ENCODE measurements around the gene BCAR1.
"Not testable (repeated sequence)": the region's sequence is repeated elsewhere in the genome, so short reads cannot be mapped to it uniquely, and the experiment has no call there.

Gene BCAR1

DNA sequence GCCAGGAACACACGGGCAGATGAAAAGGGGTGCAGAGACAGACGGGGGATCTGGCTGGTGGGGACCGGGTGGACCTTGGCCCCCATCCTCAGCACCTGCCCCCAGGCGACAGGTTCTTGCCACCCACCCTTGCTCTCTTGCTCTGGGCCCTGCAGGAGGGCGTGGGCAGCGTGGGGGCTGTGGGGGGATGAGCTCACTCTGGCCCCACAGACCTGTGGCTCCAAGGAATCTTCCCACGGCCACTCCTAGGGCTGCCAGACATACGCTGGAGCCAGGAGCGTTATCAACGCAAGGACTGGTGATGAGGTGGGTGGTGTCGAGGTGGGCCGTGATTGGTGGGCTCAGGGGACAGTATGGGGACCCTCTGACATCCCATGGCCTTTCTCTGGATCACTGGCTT, 26.3 kb downstream of the BCAR1 start:
- no peak for DNase-seq (ENCODE audit: low read depth, low spot score)

DNA sequence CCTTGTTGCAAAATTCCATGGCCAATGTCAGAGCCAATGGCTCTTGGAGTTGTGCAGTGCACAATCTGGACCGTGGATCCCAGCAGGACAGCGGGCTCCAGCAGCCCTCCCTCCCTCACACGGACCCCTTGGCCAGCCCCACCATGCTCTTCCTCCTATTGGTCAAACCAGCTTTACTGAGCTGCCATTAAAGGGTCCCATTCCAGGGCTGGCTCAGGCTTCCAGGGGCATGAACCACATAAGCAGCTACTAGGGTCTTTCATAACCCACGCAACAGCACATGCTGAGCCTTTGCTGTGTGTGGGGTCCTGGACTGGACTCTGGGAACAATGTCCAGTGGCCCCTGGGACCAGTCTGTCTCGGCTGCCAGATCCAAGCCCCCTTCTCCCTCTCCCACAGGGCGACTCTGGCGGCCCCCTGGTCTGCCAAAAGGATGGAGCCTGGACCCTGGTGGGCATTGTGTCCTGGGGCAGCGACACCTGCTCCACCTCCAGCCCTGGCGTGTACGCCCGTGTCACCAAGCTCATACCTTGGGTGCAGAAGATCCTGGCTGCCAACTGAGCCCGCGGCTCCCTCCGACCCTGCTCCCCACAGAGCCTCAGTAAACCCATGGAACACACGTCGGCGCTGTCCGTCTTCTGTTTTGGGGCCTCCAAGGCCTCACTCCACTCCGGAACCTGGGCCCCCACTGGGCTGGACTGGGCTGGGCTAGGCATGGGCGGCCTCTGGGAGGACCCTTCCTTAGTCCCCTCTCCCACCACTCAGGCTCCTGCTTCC, 26.9 kb downstream of the BCAR1 start:
- no peak for DNase-seq (ENCODE audit: low read depth, low spot score)

- DNase-seq (ENCODE audit: low read depth, low spot score) = not testable (repeated sequence)
Measured at GRCh38 chr16:75223129-75223528, 28.3 kb downstream of the BCAR1 start.

DNA sequence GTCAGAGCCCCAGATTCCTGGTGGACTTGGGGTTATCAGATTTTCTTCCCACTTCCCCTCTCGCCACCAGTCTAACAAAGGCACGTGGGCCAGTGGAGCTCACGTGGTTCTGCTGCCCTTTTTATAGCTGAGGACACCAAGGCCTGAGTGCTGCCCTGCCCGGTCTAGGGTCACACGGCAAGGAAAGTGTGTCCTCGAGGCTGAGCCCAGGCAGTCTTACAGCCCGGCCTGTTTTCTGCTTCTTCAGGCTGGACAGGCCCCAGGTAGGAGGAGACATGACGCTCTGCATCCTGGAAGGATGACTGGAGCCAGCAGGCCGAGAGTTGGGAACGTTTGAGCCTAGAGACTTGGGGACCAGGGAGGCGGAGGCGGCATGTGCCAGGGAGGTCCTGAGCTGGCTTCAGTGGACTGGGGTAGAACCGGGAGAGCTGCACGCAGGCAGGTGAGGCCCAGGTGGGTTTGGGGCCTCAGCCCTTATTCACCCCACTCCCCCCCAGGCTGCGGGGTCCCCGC, 29.1 kb downstream of the BCAR1 start:
- DNase-seq (ENCODE audit: low read depth, low spot score) = no peak

- DNase-seq (ENCODE audit: low read depth, low spot score) = no peak
Measured at GRCh38 chr16:75219838-75220237, 31.6 kb downstream of the BCAR1 start.

DNA sequence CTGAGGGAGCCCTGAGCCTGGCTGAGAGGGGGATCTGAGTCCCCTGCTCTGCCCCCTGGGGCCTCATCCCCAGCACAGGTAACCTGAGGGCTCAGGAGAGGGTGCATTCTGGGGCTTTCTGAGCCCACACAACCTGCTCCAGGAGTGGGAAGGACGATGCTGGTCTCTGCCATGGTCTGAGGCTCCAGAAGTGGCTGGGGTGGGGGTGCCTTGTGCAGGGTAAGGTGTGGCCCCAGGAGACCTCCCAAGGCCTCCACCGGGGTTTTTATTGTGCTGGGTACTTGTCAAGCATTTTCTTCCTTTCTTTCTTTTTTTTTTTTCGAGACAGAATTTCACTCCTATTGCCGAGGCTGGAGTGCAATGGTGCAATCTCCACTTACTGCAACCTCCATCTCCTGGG, 32.3 kb downstream of the BCAR1 start:
- no peak for DNase-seq (ENCODE audit: low read depth, low spot score)

GRCh38 chr16:75218256-75219076, 33.0 kb downstream of the BCAR1 start, which contains the start of gene CTRB1:
Gene CTRB1 (plus strand): TSS chr16:75218988. CDS start chr16:75219008, 20 bp downstream.
- no peak for DNase-seq (ENCODE audit: low read depth, low spot score)

GRCh38 chr16:75217389-75217851, 34.0 kb downstream of the BCAR1 start:
- no peak for DNase-seq (ENCODE audit: low read depth, low spot score)

- DNase-seq (ENCODE audit: low read depth, low spot score) = no peak
Measured at GRCh38 chr16:75216576-75216975, 34.8 kb downstream of the BCAR1 start.

GRCh38 chr16:75216127-75216526, 35.3 kb downstream of the BCAR1 start:
- DNase-seq (ENCODE audit: low read depth, low spot score) = no peak

- DNase-seq (ENCODE audit: low read depth, low spot score) = not testable (repeated sequence)
Measured at GRCh38 chr16:75211286-75211685, 40.1 kb downstream of the BCAR1 start.

DNA sequence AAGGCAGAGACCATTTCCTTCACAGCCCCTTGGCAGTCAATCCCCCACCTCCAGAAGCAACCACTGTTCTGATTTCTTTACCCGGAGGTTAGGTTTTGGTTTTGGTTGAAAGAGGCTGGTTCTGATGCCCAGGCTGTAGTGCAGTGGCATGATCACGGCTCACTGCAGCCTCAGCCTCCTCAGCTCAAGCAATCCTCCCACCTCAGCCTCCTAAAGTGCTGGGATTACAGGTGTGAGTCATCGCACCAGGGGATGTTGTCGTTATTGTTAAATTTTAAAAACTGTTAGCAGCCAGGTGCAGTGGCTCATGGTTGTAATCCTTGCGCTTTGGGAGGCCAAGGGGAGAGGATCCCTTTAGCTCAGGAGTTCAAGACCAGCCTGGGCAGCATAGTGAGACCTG, 41.5 kb downstream of the BCAR1 start:
- no peak for DNase-seq (ENCODE audit: low read depth, low spot score)

DNA sequence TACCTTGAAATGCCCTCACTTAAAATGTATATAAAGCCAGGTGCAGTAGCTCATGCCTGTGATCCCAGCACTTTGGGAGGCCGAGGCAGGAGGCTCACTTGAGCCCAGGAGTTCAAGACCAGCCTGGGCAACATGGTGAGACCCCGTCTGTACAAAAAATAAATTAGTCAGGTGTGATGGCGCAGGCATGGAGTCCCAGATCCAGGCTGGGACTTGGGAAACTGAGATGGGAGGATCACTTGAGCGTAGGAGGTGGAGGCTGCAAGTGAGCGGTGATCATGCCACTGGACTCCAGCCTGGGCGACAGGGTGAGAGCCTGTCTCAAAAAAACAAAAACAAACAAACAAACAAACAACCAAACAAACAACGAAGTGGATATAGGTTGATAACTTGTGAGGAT, 41.9 kb downstream of the BCAR1 start:
- not testable (repeated sequence) for DNase-seq (ENCODE audit: low read depth, low spot score)

DNA sequence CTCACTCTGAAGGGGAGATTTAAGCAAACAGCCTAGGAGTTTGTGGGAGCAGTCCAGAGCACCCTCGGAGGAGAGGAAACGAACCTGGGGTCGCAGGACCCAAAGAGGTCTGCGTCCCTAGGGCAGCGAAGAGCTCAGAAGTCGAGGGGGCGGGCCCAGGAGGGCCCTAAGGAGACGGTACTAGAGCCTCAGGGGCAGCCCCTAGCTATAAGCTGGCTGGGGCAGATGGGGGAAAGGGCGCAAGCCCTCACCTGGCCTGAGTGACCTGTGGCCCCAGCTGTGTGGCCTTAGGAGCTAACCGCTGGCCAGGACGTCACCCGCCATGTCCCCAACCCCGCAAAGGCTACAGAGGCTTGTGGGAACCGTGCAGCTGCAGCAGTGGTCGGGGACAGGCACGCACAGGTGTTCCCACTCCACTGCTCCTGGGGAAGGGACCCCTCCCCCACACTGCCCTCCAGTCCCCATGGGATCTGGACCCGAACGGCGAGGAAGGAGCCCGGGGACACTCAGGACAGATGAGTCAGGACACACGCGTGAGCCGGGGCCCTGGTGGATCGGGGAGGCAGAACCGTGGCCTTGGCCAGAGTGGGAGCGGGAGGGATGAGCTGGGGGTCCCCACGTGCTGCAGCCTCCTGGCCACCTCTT, 42.4 kb downstream of the BCAR1 start:
- no peak for DNase-seq (ENCODE audit: low read depth, low spot score)

GRCh38 chr16:75208242-75208825, 43.1 kb downstream of the BCAR1 start:
- no peak for DNase-seq (ENCODE audit: low read depth, low spot score)

- DNase-seq (ENCODE audit: low read depth, low spot score) = no peak
Measured at GRCh38 chr16:75207831-75208230, 43.6 kb downstream of the BCAR1 start.

GRCh38 chr16:75206749-75207451, 44.5 kb downstream of the BCAR1 start, which contains the start of gene CTRB2:
Gene CTRB2 (minus strand): TSS chr16:75207161. CDS start chr16:75207141, 20 bp downstream.
- DNase-seq (ENCODE audit: low read depth, low spot score) = no peak

GRCh38 chr16:75205961-75206748, 45.3 kb downstream of the BCAR1 start:
- DNase-seq (ENCODE audit: low read depth, low spot score) = not testable (repeated sequence)

GRCh38 chr16:75205438-75205837, 46.0 kb downstream of the BCAR1 start:
- not testable (repeated sequence) for DNase-seq (ENCODE audit: low read depth, low spot score)

DNA sequence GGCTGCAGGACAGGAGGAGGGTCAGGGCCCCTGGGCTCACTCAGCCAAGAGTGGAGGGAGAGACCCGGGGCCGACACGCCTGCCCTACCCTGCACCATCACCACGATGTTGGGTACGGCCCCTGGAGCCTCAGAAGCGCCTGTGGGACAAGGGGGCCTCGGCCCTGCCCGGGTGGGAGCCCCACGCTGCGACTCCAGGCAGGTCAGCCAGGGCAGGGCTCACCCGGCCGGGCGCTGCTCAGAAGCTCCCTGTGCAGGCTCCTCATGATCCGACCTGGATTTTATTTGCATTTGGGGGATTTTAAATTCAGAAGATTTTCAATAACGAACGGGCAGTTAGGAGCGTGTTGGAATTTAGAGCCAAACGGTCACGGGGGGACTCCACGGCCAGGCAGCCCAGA, 46.5 kb downstream of the BCAR1 start:
- DNase-seq (ENCODE audit: low read depth, low spot score) = not testable (repeated sequence)
